ENCODE results near the gene SPART. TPM values are rescaled to one million over a fixed set of nuclear protein-coding genes. Genes with fewer than 3 reads are reported as not detected.

SPART gene
- total RNA-seq, 4 donors from 2014 or later, result 14.1 to 27.6 (median 18.2) TPM

DNA sequence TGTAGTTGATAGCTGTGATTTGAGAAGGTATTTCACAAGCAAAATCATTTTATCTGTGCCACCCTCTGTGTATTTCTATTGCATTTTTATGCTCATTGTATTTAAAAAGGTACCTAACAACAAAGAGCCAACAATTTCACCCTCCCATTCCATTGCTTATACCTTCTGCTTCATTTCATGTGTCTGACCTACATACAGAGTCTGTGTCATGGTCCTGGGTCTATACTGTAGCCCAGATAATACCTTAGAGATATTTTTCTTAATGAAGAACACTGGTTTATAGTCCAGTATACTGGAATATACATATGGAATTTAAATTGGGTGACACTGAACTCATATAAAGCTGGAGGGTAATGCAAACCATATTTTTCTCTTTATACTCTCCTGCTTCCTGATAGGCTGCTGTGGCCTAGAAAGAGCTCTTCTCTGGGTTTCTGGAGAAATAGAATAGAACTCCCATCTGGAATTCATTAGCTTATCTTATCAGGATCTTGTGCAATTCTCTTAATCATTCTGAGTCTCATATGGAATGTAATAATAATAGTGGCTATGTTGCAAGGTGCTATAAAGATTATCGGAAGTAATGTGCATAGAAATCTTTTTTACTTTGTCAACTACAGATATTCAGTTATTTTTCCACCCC is 31.8 kb upstream of the SPART start:
- H3K9me3 ChIP-seq, result no peaks in the 10 kb centered on the region
- no peak for TF ChIP-seq POLR2A (IDR thresholded peaks at IDR 0.05)
- TF ChIP-seq, protein P1, sequence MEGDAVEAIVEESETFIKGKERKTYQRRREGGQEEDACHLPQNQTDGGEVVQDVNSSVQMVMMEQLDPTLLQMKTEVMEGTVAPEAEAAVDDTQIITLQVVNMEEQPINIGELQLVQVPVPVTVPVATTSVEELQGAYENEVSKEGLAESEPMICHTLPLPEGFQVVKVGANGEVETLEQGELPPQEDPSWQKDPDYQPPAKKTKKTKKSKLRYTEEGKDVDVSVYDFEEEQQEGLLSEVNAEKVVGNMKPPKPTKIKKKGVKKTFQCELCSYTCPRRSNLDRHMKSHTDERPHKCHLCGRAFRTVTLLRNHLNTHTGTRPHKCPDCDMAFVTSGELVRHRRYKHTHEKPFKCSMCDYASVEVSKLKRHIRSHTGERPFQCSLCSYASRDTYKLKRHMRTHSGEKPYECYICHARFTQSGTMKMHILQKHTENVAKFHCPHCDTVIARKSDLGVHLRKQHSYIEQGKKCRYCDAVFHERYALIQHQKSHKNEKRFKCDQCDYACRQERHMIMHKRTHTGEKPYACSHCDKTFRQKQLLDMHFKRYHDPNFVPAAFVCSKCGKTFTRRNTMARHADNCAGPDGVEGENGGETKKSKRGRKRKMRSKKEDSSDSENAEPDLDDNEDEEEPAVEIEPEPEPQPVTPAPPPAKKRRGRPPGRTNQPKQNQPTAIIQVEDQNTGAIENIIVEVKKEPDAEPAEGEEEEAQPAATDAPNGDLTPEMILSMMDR (IDR thresholded peaks at IDR 0.05), result no peak
- no peak for TF ChIP-seq POLR2AphosphoS5 (IDR thresholded peaks at IDR 0.05)
- TF ChIP-seq EP300 (IDR thresholded peaks at IDR 0.05; ENCODE audit: low read depth), result no peak
- no peak overlapping the region for H3K4me3 ChIP-seq
- no peaks in the 10 kb centered on the region for H3K27me3 ChIP-seq
- no peak for DNase-seq
- no peaks in the 10 kb centered on the region for H3K4me1 ChIP-seq
- 80 to 100% methylated on average over 1 of the region's 1 CpG for WGBS, 2 donors (ENCODE audit: low coverage in 1 of 2)
- intact Hi-C loops (cut with DNase I; ENCODE audit: low total_unique reads), result no loop called here
- H3K36me3 ChIP-seq, result no peaks in the 10 kb centered on the region
- H3K27ac ChIP-seq, result no peak overlapping the region
- in situ Hi-C loops (cut with MboI; ENCODE audit: low pct_ligation_motif_present in 1 of 4, low pct_unique_long_range_greater_than_20kb in 1 of 4, low sequenced_read_pairs in 3 of 4), result no loop called here

DNA sequence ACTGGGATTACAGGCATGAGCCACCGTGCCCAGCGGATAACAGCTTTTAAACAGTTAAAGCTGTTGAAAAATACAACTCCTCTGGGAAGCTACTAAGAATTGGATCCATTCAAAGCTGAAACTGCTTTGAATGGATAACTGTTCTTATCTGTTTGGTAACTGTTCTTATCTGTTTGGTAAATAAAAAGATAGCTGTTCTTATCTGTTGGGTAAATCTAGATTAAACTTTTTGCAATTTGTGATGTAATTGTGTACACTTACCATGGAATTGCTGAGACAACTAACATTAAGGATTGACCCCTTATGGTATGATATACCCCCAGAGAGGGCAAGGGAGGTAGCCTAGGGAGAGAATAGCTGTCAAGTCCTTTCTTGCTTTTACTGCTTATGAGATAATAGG is 27.9 kb upstream of the SPART start:
- Histone ChIP-seq H3K9me3 (no peaks in the 10 kb centered on the region), H3K27me3 (no peaks in the 10 kb centered on the region), H3K36me3 (no peaks in the 10 kb centered on the region), H3K4me3 (no peak overlapping the region), H3K4me1 (peaks cover 0 to 2% (median 0%) of the 10 kb centered on the region in 4 donors), H3K27ac (no peak overlapping the region)
- in situ Hi-C loops (cut with MboI; ENCODE audit: low pct_ligation_motif_present in 1 of 4, low pct_unique_long_range_greater_than_20kb in 1 of 4, low sequenced_read_pairs in 3 of 4), result no loop called here
- WGBS, 2 donors (ENCODE audit: low coverage in 1 of 2), result 52 to 71% methylated on average over 2 of the region's 2 CpGs
- TF ChIP-seq, protein P1 (IDR thresholded peaks at IDR 0.05), result no peak
- TF ChIP-seq POLR2A (IDR thresholded peaks at IDR 0.05) (no peak), POLR2AphosphoS5 (IDR thresholded peaks at IDR 0.05) (no peak)
- intact Hi-C loops (cut with DNase I; ENCODE audit: low total_unique reads), result no loop called here
- DNase-seq, result no peak

- intact Hi-C loops (cut with DNase I; ENCODE audit: low total_unique reads), result no loop called here
- WGBS, 2 donors (ENCODE audit: low coverage in 1 of 2), result 80 to 92% methylated on average over 4 of the region's 4 CpGs
Measured at GRCh38 chr13:36371185-36371584, 25.0 kb upstream of the SPART start.

GRCh38 chr13:36370108-36370429 is 23.9 kb upstream of the SPART start:
- Histone ChIP-seq H3K9me3 (no peaks in the 10 kb centered on the region), H3K36me3 (no peaks in the 10 kb centered on the region), H3K27ac (no peak overlapping the region), H3K4me3 (no peak overlapping the region), H3K4me1 (peaks cover 0 to 2% (median 0%) of the 10 kb centered on the region in 4 donors), H3K27me3 (no peaks in the 10 kb centered on the region)
- in situ Hi-C loops (cut with MboI; ENCODE audit: low pct_ligation_motif_present in 1 of 4, low pct_unique_long_range_greater_than_20kb in 1 of 4, low sequenced_read_pairs in 3 of 4) (no loop called here), intact Hi-C loops (cut with DNase I; ENCODE audit: low total_unique reads) (no loop called here)
- TF ChIP-seq POLR2A (IDR thresholded peaks at IDR 0.05) (no peak), EP300 (IDR thresholded peaks at IDR 0.05; ENCODE audit: low read depth) (no peak), POLR2AphosphoS5 (IDR thresholded peaks at IDR 0.05) (no peak)
- TF ChIP-seq, protein P1 (IDR thresholded peaks at IDR 0.05), result no peak
- no peak for DNase-seq
- WGBS, 2 donors (ENCODE audit: low coverage in 1 of 2), result 89% methylated on average over 6 of the region's 6 CpGs

More at GRCh38 chr13:36371185-36371584, 25.0 kb upstream of the SPART start:
- no peak for DNase-seq
- Histone ChIP-seq H3K9me3 (no peaks in the 10 kb centered on the region), H3K27ac (no peak overlapping the region), H3K36me3 (no peaks in the 10 kb centered on the region), H3K27me3 (no peaks in the 10 kb centered on the region), H3K4me3 (no peak overlapping the region), H3K4me1 (peaks cover 0 to 2% (median 0%) of the 10 kb centered on the region in 4 donors)
- TF ChIP-seq POLR2AphosphoS5 (IDR thresholded peaks at IDR 0.05) (no peak), EP300 (IDR thresholded peaks at IDR 0.05; ENCODE audit: low read depth) (no peak), POLR2A (IDR thresholded peaks at IDR 0.05) (no peak)
- TF ChIP-seq, protein P1 (IDR thresholded peaks at IDR 0.05), result no peak
- in situ Hi-C loops (cut with MboI; ENCODE audit: low pct_ligation_motif_present in 1 of 4, low pct_unique_long_range_greater_than_20kb in 1 of 4, low sequenced_read_pairs in 3 of 4), result no loop called here
